ENCODE measurements around the gene MEGF9.

The MEGF9 gene

DNA sequence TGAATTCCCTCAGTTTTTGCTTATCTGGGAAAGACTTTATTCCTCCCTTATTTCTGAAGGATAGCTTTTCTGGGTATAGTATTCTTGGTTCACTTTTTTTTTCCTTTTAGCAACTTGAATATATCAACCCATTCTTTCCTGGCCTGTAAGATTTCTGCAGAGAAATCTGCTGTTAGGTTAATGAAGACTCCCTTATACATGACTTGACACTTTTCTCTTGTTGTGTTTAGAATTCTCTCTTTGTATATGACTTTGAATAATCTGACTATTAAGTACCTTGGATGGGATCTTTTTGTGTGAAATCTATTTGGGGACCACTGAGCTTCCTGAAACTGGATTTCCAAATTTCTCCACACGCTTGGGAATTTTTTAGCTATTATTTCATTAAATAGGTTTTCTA, 79.3 kb downstream of the MEGF9 start:
- no peak overlapping the region for H3K27ac ChIP-seq
- TF ChIP-seq, protein P1, sequence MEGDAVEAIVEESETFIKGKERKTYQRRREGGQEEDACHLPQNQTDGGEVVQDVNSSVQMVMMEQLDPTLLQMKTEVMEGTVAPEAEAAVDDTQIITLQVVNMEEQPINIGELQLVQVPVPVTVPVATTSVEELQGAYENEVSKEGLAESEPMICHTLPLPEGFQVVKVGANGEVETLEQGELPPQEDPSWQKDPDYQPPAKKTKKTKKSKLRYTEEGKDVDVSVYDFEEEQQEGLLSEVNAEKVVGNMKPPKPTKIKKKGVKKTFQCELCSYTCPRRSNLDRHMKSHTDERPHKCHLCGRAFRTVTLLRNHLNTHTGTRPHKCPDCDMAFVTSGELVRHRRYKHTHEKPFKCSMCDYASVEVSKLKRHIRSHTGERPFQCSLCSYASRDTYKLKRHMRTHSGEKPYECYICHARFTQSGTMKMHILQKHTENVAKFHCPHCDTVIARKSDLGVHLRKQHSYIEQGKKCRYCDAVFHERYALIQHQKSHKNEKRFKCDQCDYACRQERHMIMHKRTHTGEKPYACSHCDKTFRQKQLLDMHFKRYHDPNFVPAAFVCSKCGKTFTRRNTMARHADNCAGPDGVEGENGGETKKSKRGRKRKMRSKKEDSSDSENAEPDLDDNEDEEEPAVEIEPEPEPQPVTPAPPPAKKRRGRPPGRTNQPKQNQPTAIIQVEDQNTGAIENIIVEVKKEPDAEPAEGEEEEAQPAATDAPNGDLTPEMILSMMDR (conservative IDR thresholded peaks at IDR 0.05) = no peak

DNA sequence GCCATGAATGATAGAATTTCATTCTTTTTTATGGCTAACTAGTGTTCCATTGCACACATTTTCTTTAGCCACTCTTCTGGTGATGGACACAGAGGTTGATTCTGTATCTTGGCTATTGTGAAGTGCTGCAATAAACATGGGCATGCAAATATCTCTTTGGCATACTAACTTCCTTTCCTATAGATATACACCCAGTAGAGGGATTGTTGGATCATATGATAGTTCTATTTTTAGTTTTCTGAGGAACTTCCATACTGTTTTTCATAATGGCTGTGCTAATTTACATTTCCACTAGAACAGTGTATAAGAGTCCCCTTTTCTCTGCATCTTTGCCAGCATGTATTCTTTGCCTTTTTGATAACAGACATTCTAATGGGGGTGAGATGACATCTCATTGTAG, 83.9 kb downstream of the MEGF9 start:
- peak overlapping the region; percentile 92 for H3K27ac ChIP-seq
- TF ChIP-seq, protein P1 (conservative IDR thresholded peaks at IDR 0.05) = no peak

DNA sequence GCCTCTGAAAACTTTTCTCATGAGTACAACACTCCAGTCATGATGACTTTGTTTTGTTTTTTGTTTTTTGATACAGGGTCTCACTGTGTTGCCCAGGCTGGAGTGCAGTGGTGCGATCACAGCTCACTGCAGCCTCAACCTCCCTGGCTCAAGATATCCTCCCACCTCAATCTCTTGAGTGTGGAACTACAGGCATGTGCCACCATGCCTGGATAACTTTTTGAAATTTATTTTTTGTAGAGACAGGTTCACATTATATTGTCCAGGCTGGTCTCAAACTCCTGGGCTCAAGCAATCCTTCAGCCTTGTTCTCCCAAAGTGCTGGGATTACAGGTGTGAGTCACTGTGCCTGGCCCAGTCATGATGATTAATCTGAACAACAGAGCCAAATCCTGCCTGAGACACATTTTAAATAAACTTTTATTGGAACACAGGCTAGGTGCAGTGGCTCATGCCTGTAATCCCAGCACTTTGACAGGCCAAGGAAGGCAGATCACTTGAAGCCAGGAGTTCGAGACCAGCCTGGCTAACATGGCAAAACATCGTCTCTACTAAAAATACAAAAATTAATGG, 85.3 kb downstream of the MEGF9 start:
- H3K27ac ChIP-seq = peak overlapping the region; percentile 92

DNA sequence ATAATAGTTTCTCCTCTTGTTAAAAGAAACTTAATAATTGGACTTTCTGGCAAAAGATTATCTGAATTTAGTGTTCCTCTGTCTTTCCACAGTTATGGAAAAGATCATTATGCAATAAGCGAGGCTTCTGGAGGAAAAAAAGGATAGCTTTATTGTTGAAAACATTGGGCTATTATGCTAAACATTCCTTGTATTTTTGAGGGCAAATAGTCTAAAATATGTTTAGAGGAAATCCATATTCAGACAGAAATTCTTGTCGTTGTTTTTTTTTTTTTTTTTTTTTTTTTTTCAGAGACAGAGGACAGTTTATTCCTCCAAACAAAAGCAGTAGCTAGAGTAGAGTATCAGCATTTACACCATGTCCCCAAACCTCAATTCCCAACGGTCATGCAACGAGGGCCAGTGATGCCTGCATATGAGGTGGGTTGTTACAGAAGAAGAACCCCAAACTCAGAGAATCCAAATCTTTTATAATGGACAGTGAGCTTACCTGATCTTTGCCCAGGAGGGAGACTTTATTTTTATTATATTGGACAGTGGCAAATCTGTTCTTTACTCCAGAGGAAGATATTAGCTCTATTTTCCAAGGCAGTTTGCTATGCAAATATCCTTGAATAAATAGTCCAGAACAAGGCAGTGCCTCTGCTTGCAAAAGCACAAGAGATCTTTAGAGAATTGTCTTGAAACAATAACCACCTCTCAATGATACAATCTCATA, 85.9 kb downstream of the MEGF9 start:
- TF ChIP-seq, protein P1 (conservative IDR thresholded peaks at IDR 0.05) = no peak
- peak overlapping the region; percentile 92 for H3K27ac ChIP-seq

DNA sequence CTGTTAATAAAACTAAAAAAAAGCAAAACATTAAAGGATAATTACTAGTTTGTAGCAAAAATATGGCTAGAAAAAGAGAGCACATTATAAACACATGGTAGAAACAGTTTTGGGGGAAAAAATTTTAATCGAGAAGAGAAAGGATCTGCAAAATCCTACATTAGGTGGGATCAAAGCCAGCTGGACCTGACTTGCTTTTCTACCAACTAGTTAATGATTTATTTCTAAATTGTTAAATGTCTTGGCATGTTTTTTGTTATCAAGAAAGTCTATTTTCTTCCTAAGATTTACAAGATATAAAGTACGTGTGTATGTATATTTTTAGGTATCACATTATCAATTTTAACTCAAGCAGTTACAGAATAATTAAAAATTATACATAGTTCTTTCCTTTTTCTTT, 87.2 kb downstream of the MEGF9 start:
- TF ChIP-seq, protein P1 (conservative IDR thresholded peaks at IDR 0.05) = no peak
- H3K27ac ChIP-seq = peak overlapping the region; percentile 92

DNA sequence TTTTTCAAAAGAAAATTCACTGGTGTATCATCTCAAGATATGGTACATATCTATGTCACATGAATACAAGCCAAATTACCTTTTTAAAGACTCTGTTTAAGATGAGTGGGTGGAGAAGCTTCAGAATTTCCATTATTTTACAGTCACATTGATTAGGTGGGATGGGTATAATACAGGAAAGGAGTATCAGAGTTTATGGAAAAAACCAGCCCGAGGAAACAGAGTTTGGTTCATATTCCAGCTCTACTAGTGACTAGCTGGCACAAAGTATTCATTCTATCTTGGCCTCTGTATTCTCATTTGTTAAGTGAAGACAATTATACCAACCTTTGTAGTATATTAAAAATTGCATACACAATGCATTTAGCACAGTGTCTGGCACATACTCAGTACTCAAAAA, 87.8 kb downstream of the MEGF9 start:
- peak overlapping the region; percentile 92 for H3K27ac ChIP-seq
- TF ChIP-seq, protein P1 (conservative IDR thresholded peaks at IDR 0.05) = no peak

DNA sequence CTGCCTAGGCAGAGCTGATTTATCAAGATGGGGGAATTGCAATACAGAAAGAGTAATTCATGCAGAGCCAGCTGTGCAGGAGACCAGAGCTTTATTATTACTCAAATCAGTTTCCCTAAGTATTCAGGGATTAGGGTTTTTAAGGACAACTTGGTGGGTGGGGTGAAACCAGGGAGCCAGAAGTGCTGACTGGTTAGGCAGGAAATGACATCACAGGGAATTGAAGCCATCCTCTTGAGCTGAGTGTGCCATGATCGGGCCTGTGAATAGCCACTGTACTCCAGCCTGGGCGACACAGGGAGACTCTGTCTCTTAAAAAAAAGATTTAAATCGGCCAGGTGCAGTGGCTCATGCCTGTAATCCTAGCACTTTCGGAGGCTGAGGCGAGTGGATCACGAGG, 89.0 kb downstream of the MEGF9 start:
- H3K27ac ChIP-seq = peak overlapping the region; percentile 2; the same call in 1 of the 2 replicates
- TF ChIP-seq, protein P1 (conservative IDR thresholded peaks at IDR 0.05) = no peak

DNA sequence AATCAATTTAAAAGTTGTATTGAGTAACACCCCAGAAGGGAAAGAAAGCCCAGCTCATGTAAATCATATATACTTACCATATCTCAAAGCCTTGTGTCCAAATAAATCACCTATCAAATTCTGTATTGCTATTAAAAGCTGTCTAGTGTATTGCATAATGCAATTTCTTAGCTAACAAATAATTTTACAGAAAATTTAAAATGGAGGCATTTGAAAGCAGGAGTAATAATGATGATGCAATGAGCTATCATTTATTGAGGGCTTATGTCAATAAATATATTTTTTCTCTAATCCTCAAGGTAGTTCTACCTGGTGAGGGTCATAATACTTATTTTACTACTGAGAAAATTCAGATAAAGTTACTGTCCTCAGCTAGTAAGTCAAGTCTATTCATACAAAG, 91.5 kb downstream of the MEGF9 start:
- TF ChIP-seq, protein P1 (conservative IDR thresholded peaks at IDR 0.05) = no peak

More for the DNA sequence above, 91.5 kb downstream of the MEGF9 start:
- no peak overlapping the region for H3K27ac ChIP-seq
